Measurements from ENCODE around the gene DTX1.
A peak's percentile ranks its signal among the peaks of the same experiment; 100 is the strongest.

Gene DTX1

DNA sequence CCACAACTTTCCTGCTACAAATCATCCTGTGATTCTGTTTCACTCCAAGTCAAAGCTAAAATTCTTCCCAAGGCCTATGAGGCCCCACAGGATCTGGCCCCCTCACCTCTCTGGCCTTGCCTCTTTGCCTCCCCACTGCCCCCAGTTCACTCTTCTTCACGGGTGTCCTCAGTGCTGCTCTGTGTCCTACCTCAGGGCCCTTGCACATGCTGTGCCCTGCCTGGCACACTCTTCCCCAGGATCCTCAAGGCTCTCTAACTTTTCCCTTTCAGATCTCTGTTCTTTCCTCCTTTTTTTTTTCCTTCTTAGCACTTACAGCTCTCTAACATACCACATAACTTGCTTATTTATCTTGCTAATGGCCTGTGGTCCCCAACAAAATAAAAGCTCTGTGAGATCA, 49.8 kb downstream of the DTX1 start:
- no peaks in the 10 kb centered on the region for H3K9me2 ChIP-seq (replicated peaks; ENCODE audit: control insufficient read depth, low read length)
- H3K27me3 ChIP-seq (ENCODE audit: control insufficient read depth, low read length) = no peaks in the 10 kb centered on the region
- TF ChIP-seq EZH2phosphoT487 (IDR thresholded peaks at IDR 0.05; ENCODE audit: borderline replicate concordance, low read length) = no peak
- no peak for TF ChIP-seq CTCF (IDR thresholded peaks at IDR 0.05; ENCODE audit: low read depth, low read length, poor library complexity, severe bottlenecking)
- H4K20me1 ChIP-seq (ENCODE audit: control insufficient read depth, insufficient read depth, low read depth, low read length) = no peaks in the 10 kb centered on the region
- peak overlapping the region; percentile 21; the same call in 1 of the 2 replicates for H3K27ac ChIP-seq (ENCODE audit: low read depth, low read length)
- peaks cover 73% of the 10 kb centered on the region for H3K4me1 ChIP-seq (ENCODE audit: control insufficient read depth, low read length)
- H3K79me2 ChIP-seq (ENCODE audit: control insufficient read depth, low read length) = peaks cover 10% of the 10 kb centered on the region
- no peaks in the 10 kb centered on the region for H3K9me3 ChIP-seq (ENCODE audit: control insufficient read depth, insufficient read depth, low read length)
- H3K36me3 ChIP-seq (ENCODE audit: control insufficient read depth, low read length) = peaks cover 24% of the 10 kb centered on the region
- H3K4me3 ChIP-seq (ENCODE audit: low read length) = 0 out of 2 replicates have a peak overlapping the region, but pooled peaks have one; percentile 11
- H3F3A ChIP-seq (ENCODE audit: control insufficient read depth, insufficient read depth) = peaks cover 24% of the 10 kb centered on the region
- H3K4me2 ChIP-seq (ENCODE audit: low read length) = peak overlapping the region; percentile 9; the same call in 1 of the 2 replicates

DNA sequence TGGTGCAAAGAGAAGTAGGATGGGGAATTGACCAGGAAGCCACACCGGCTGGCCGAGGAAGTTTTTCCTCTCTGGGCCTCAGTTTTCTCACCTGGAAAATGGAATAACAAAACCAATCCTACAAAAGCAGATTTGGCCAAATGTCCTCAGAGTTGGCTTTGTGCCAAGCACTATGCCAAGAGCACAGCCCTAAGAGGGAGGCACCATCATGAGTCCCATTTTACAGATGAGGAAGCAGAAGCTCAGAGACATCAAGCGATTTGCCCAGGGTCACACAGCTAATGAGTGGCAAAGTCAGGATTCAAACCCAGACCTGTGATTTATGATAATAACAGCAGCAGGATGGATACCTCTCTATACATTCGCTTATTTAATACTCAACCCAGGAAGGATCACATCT, 51.8 kb downstream of the DTX1 start:
- H3K79me2 ChIP-seq (ENCODE audit: control insufficient read depth, low read length) = peaks cover 10% of the 10 kb centered on the region
- TF ChIP-seq EZH2phosphoT487 (IDR thresholded peaks at IDR 0.05; ENCODE audit: borderline replicate concordance, low read length) = no peak
- no peak for TF ChIP-seq CTCF (IDR thresholded peaks at IDR 0.05; ENCODE audit: low read depth, low read length, poor library complexity, severe bottlenecking)
- peaks cover 14% of the 10 kb centered on the region; the same call in 1 of the 2 replicates for H3F3A ChIP-seq (ENCODE audit: control insufficient read depth, insufficient read depth)
- no peaks in the 10 kb centered on the region for H3K27me3 ChIP-seq (ENCODE audit: control insufficient read depth, low read length)
- H3K9me2 ChIP-seq (replicated peaks; ENCODE audit: control insufficient read depth, low read length) = no peaks in the 10 kb centered on the region
- H4K20me1 ChIP-seq (ENCODE audit: control insufficient read depth, insufficient read depth, low read depth, low read length) = no peaks in the 10 kb centered on the region
- H3K27ac ChIP-seq (ENCODE audit: low read depth, low read length) = no peak overlapping the region
- H3K9me3 ChIP-seq (ENCODE audit: control insufficient read depth, insufficient read depth, low read length) = no peaks in the 10 kb centered on the region
- peaks cover 55% of the 10 kb centered on the region for H3K4me1 ChIP-seq (ENCODE audit: control insufficient read depth, low read length)
- peaks cover 24% of the 10 kb centered on the region for H3K36me3 ChIP-seq (ENCODE audit: control insufficient read depth, low read length)
- no peak overlapping the region for H3K4me3 ChIP-seq (ENCODE audit: low read length)
- H3K4me2 ChIP-seq (ENCODE audit: low read length) = no peak overlapping the region

DNA sequence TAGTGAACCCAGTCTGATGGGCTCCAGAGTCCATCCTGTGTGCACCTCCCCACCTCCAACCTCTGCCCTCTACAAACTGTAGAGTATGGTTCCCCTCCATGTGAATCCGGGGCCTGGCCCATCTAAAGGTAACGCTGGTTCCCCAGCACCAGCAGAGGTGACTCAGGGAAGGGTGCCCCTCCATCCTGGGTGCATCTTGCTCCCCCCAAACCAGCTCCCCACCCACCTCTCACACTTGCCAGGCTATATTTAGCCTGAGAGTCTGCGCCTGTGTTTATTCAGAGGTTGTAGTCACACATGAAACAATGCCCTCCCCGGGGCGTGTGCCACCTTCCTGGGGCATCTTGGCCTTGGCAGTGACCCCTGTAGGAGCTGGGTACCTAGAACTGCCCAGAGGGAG, 52.8 kb downstream of the DTX1 start:
- no peaks in the 10 kb centered on the region for H3K9me2 ChIP-seq (replicated peaks; ENCODE audit: control insufficient read depth, low read length)
- no peak overlapping the region for H3K27ac ChIP-seq (ENCODE audit: low read depth, low read length)
- peaks cover 10% of the 10 kb centered on the region for H3K79me2 ChIP-seq (ENCODE audit: control insufficient read depth, low read length)
- no peak for TF ChIP-seq EZH2phosphoT487 (IDR thresholded peaks at IDR 0.05; ENCODE audit: borderline replicate concordance, low read length)
- TF ChIP-seq CTCF (IDR thresholded peaks at IDR 0.05; ENCODE audit: low read depth, low read length, poor library complexity, severe bottlenecking) = no peak
- no peaks in the 10 kb centered on the region for H3K27me3 ChIP-seq (ENCODE audit: control insufficient read depth, low read length)
- H3K4me1 ChIP-seq (ENCODE audit: control insufficient read depth, low read length) = peaks cover 45% of the 10 kb centered on the region
- no peaks in the 10 kb centered on the region for H4K20me1 ChIP-seq (ENCODE audit: control insufficient read depth, insufficient read depth, low read depth, low read length)
- no peak overlapping the region for H3K4me2 ChIP-seq (ENCODE audit: low read length)
- H3F3A ChIP-seq (ENCODE audit: control insufficient read depth, insufficient read depth) = peaks cover 14% of the 10 kb centered on the region; the same call in 1 of the 2 replicates
- H3K4me3 ChIP-seq (ENCODE audit: low read length) = no peak overlapping the region
- peaks cover 24% of the 10 kb centered on the region for H3K36me3 ChIP-seq (ENCODE audit: control insufficient read depth, low read length)
- H3K9me3 ChIP-seq (ENCODE audit: control insufficient read depth, insufficient read depth, low read length) = no peaks in the 10 kb centered on the region
